GM10248 (cell line): ENCODE data around the gene ARHGEF7.

ENCODE experiments used
- CTCF ChIA-PET: fragments of 300-600 bp; sonication (Branson Sonifier 250); formaldehyde crosslinking; extraction: SDS; loops from one replicate; lab custom pipeline; 2021; ENCODE audit warnings: antibody characterized with exemption; lab: Yijun Ruan, JAX
- POLR2A ChIA-PET: fragments of 350-650 bp; sonication (Branson Sonifier 250); formaldehyde crosslinking; extraction: SDS; loops from one replicate; lab custom pipeline; 2020; ENCODE audit warnings: antibody characterized with exemption; lab: Yijun Ruan, JAX
- DNase-seq: peaks from one replicate; pipeline ENCODE4 v3.0.0; 2012; ENCODE audit errors: extremely low spot score
- CTCF ChIP-seq: IDR thresholded peaks from 2 replicates; pipeline ENCODE4 v1.5.1; 2012; ENCODE audit warnings: mild to moderate bottlenecking, low read depth; ENCODE audit errors: extremely low read depth, missing control alignments, control extremely low read depth

Gene ARHGEF7

GRCh38 chr13:111219950-111220349 lies 104.8 kb downstream of the ARHGEF7 start:
- ChIA-PET POLR2A (no interaction called here), CTCF (no interaction called here)
- DNase-seq, result no peak
- TF ChIP-seq CTCF, result no peak

GRCh38 chr13:111225166-111225565 lies 110.1 kb downstream of the ARHGEF7 start:
- TF ChIP-seq CTCF, result no peak
- POLR2A ChIA-PET, result interaction anchor here (0.6 kb wide), 1 partner anchor 510 kb away, joined by 3 read pairs; no protein-coding TSS in a partner anchor
- CTCF ChIA-PET, result interaction anchor here (0.7 to 5.0 kb wide), 14 partner anchors 9 to 310 kb away, joined by 3 to 50 read pairs (median 4); partner anchors contain the start of gene ANKRD10

GRCh38 chr13:111225810-111226546 lies 110.9 kb downstream of the ARHGEF7 start:
- ChIA-PET CTCF (interaction anchor here (0.5 to 5.0 kb wide), 12 partner anchors 8 to 304 kb away, joined by 3 to 50 read pairs (median 4); no protein-coding TSS in a partner anchor), POLR2A (no interaction called here)
- no peak for DNase-seq
- no peak for TF ChIP-seq CTCF

More at GRCh38 chr13:111225166-111225565, 110.1 kb downstream of the ARHGEF7 start:
- no peak for DNase-seq

GRCh38 chr13:111227405-111227804 lies 112.3 kb downstream of the ARHGEF7 start:
- TF ChIP-seq CTCF, result no peak
- DNase-seq, result no peak
- ChIA-PET POLR2A (no interaction called here), CTCF (interaction anchor here (1.3 to 1.4 kb wide), 2 partner anchors 9 to 43 kb away, joined by 3 to 4 read pairs; no protein-coding TSS in a partner anchor)

GRCh38 chr13:111228262-111229144 lies 113.4 kb downstream of the ARHGEF7 start:
- CTCF ChIA-PET, result interaction anchor here (3.1 kb wide), 1 partner anchor 161 kb away, joined by 13 read pairs; no protein-coding TSS in a partner anchor
- POLR2A ChIA-PET, result no interaction called here
- no peak for DNase-seq
- TF ChIP-seq CTCF, result no peak

GRCh38 chr13:111230385-111230930 lies 115.3 kb downstream of the ARHGEF7 start:
- no peak for TF ChIP-seq CTCF
- CTCF ChIA-PET, result interaction anchor here (1.0 to 3.1 kb wide), 6 partner anchors 15 to 315 kb away, joined by 3 to 13 read pairs (median 4); partner anchors contain the start of gene ANKRD10
- POLR2A ChIA-PET, result no interaction called here
- no peak for DNase-seq
